Measurements from ENCODE around the gene SCN11A. TPM values are rescaled to one million over a fixed set of nuclear protein-coding genes. Genes with fewer than 3 reads are reported as not detected.

Gene SCN11A
- total and polyA plus RNA-seq, 4 donors = 0.06 to 0.18 (median 0.11) TPM

GRCh38 chr3:39079530-39079929, 27.8 kb upstream of the SCN11A start:
- Histone ChIP-seq H3K9ac (ENCODE audit: low read depth in 1 of 2, low read length in 2 of 2) (no peak overlapping the region), H3K4me3 (ENCODE audit: low read depth in 1 of 3, low read length in 3 of 3) (no peak overlapping the region), H3K27me3 (ENCODE audit: control insufficient read depth in 4 of 4, insufficient read depth in 4 of 4, low read length in 3 of 4) (no peaks in the 10 kb centered on the region), H3K4me1 (ENCODE audit: control insufficient read depth in 4 of 4, insufficient read depth in 4 of 4, low read length in 3 of 4) (no peaks in the 10 kb centered on the region), H3K36me3 (ENCODE audit: control insufficient read depth in 4 of 4, insufficient read depth in 3 of 4, low read depth in 1 of 4, low read length in 3 of 4) (peaks cover 10 to 40% (median 33%) of the 10 kb centered on the region in 4 donors), H3K27ac (ENCODE audit: low read depth in 1 of 2, low read length in 2 of 2) (no peak overlapping the region), H3K9me3 (ENCODE audit: control insufficient read depth in 4 of 4, low read length in 3 of 4) (no peaks in the 10 kb centered on the region)
- DNase-seq (ENCODE audit: low spot score) = no peak
- TF ChIP-seq REST (IDR thresholded peaks at IDR 0.05) = no peak
- no peak for TF ChIP-seq RAD21 (IDR thresholded peaks at IDR 0.05)
- TF ChIP-seq HNF4G (IDR thresholded peaks at IDR 0.05) = no peak
- TF ChIP-seq ATF3 (IDR thresholded peaks at IDR 0.05) = no peak
- no peak for TF ChIP-seq SP1 (IDR thresholded peaks at IDR 0.05)
- TF ChIP-seq RXRA (IDR thresholded peaks at IDR 0.05) = no peak
- no peak for TF ChIP-seq CTCF (IDR thresholded peaks at IDR 0.05; ENCODE audit: low read depth, low read length, missing input control)
- no peak for TF ChIP-seq MAX (IDR thresholded peaks at IDR 0.05)
- no peak for TF ChIP-seq EGR1 (IDR thresholded peaks at IDR 0.05; ENCODE audit: low read depth in 2 of 2)
- TF ChIP-seq ZBTB33 (IDR thresholded peaks at IDR 0.05) = no peak
- no peak for TF ChIP-seq FOXA1 (IDR thresholded peaks at IDR 0.05)
- TF ChIP-seq TAF1 (conservative IDR thresholded peaks at IDR 0.05) = no peak
- TF ChIP-seq NR2F2 (IDR thresholded peaks at IDR 0.05) = no peak
- no peak for TF ChIP-seq FOXA2 (IDR thresholded peaks at IDR 0.05)
- no peak for TF ChIP-seq JUND (IDR thresholded peaks at IDR 0.05)
- TF ChIP-seq GABPA (IDR thresholded peaks at IDR 0.05 in 1 of 2, conservative IDR thresholded peaks at IDR 0.05 in 1 of 2) = no peak
- no peak for TF ChIP-seq YY1 (IDR thresholded peaks at IDR 0.05)
- TF ChIP-seq HNF4A (conservative IDR thresholded peaks at IDR 0.05) = no peak

All from liver (tissue), 9 donors.